GM06990 (cell line): ENCODE results near the gene CAPN7.

Source experiments
- DNase-seq: peaks from one replicate; pipeline ENCODE4 v3.0.0-alpha.2; 2011; ENCODE audit not compliant: insufficient read length; ENCODE audit errors: extremely low read depth
- H3K27me3 ChIP-seq: replicated peaks from 2 replicates; pipeline ENCODE4 v1.6.0; 2011; ENCODE audit warnings: low read length; ENCODE audit not compliant: control insufficient read depth, insufficient read depth
- H3K36me3 ChIP-seq: 2 replicates; pipeline ENCODE4 v1.5.1; 2011; ENCODE audit warnings: low read length; ENCODE audit not compliant: control insufficient read depth, insufficient read depth
- H3K4me3 ChIP-seq: replicated peaks from 2 replicates; pipeline ENCODE4 v1.5.1; 2011; ENCODE audit warnings: low read depth, mild to moderate bottlenecking, control low read depth, low read length
- TF ChIP-seq, protein P1 (sequence below): IDR thresholded peaks from 2 replicates; pipeline ENCODE4 v1.5.1; 2011; ENCODE audit warnings: low read length, control low read depth, mild to moderate bottlenecking, inconsistent platforms; ENCODE audit not compliant: insufficient read depth, poor library complexity, severe bottlenecking

Gene CAPN7

DNA sequence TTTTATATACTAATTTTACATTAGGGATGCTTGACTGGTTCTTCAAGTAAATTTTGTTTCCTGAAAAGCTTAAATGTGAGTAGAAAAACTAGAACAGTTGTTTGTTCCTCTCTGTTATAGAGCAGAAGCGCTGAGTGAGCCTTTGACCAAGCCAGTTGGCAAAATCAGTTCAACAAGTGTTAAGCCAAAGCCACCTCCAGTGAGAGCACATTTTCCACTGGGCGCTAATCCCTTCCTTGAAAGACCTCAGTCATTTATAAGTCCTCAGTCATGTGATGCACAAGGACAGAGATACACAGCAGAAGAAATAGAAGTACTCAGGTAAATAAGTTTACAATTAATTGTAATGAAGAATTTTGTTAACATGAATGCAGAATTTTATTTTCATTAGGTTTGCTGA lies 14.6 kb downstream of the CAPN7 start:
- TF ChIP-seq, protein P1, sequence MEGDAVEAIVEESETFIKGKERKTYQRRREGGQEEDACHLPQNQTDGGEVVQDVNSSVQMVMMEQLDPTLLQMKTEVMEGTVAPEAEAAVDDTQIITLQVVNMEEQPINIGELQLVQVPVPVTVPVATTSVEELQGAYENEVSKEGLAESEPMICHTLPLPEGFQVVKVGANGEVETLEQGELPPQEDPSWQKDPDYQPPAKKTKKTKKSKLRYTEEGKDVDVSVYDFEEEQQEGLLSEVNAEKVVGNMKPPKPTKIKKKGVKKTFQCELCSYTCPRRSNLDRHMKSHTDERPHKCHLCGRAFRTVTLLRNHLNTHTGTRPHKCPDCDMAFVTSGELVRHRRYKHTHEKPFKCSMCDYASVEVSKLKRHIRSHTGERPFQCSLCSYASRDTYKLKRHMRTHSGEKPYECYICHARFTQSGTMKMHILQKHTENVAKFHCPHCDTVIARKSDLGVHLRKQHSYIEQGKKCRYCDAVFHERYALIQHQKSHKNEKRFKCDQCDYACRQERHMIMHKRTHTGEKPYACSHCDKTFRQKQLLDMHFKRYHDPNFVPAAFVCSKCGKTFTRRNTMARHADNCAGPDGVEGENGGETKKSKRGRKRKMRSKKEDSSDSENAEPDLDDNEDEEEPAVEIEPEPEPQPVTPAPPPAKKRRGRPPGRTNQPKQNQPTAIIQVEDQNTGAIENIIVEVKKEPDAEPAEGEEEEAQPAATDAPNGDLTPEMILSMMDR: no peak
- peaks cover 4% of the 10 kb centered on the region for H3K36me3 ChIP-seq
- DNase-seq: no peak
- H3K27me3 ChIP-seq: no peaks in the 10 kb centered on the region
- H3K4me3 ChIP-seq: no peak overlapping the region

DNA sequence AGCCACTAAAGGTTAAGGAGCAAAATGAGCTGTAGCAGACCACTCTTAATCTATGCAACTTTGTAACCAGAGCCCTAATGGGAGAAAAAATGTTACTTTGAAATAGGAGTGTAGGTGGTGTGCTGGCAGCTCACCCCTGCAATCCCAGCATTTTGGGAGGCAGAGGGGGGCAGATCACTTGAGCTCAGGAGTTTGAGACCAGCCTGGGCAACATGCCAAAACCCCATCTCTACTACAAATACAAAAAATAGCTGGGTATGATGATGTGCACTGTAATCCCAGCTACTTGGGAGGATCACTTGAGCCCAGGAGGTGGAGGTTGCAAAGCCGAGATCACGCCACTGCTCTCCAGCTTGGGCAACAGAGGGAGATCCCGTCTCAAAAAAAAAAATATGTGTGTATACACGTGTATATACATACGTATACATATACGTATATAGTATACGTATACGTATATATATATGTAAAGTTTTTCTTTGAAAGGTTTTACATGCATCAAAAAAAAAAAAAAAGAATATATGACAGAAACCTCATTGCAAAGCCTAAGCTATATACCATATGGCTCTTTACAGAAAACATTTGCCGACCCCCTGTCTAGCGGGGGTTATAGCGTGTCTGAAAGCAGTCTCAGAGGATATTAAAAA lies 15.7 kb downstream of the CAPN7 start:
- DNase-seq: no peak
- TF ChIP-seq, protein P1: no peak
- Histone ChIP-seq H3K4me3 (no peak overlapping the region), H3K36me3 (peaks cover 4% of the 10 kb centered on the region), H3K27me3 (no peaks in the 10 kb centered on the region)

DNA sequence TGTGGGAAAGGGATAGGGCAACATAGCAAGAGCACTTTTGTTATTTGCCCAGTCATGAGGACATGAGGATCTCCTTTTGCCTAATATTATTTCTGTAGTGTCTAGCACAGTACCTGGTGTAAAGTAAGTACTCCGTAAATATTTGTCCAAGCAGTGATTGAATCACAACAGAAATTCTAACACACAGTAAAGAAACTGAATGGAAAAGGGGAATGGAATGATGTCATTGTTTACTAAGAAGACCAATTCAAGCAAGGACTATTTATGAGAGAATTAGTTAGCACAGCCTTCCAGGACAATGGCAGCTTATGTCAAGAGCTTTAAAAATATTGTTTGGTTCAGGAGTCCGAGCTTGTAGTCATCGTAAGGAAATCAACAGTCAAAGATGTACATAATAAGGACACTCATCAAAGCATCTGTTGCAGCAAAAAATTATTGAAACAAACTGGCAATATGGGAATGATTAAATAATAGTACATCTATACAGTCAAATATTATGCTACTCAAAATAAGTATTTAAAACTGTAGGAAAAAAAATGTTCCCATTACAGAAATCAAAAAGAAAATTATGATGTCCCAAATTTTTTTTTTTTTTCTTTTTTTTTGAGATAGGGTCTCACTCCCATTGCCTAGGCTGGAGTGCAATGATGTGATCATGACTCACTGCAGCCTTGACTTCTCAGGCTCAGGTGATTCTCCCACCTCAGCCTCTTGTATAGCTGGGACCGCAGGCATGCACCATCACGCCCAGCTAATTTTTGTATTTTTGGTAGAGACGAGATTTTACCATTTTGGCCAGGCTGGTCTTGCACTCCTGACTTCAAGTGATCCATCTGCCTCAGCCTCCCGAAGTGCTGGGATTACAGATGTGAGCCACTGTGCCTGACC lies 17.9 kb downstream of the CAPN7 start:
- Histone ChIP-seq H3K4me3 (no peak overlapping the region), H3K36me3 (peaks cover 3% of the 10 kb centered on the region), H3K27me3 (no peaks in the 10 kb centered on the region)
- DNase-seq: no peak
- TF ChIP-seq, protein P1: no peak

DNA sequence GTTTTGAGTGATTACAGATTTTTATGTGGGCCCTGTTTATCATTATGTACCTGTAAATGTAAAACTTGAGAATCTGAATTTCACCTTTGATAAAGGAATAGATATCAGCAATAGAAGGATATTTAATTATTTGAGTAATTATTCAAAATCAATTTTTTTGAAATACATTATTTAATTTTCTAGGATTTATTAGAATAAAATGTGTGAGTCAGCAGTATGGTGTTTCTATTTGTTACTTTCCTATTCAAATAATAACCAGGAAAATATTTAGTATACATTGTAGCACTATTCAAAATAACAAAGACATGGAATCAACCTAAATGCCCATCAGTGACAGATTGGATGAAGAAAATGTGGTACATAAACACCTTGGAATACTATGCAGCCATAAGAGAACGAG lies 22.1 kb downstream of the CAPN7 start:
- TF ChIP-seq, protein P1: no peak
- Histone ChIP-seq H3K4me3 (no peak overlapping the region), H3K27me3 (no peaks in the 10 kb centered on the region), H3K36me3 (peaks cover 3% of the 10 kb centered on the region)
- no peak for DNase-seq

DNA sequence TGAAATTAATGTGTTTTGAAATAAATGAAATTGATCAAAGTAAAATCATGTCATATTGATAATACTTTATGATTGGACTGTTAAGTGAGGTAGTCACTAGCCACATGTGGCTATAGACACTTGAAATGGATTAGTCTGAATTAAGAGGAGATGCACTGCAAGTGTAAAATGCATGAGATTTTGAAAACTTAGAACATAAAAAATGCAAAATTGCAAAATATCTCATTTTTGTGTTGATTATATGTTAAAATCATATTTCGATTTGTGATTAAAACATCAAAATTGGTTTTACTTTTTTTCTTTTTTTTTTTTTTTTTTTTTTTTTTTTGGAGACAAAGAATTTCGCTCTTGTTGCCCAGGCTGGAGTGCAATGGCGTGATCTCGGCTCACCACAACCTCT lies 23.2 kb downstream of the CAPN7 start:
- no peak for DNase-seq
- no peaks in the 10 kb centered on the region for H3K27me3 ChIP-seq
- peaks cover 3% of the 10 kb centered on the region for H3K36me3 ChIP-seq
- H3K4me3 ChIP-seq: no peak overlapping the region
- TF ChIP-seq, protein P1: no peak
